ENCODE results near the gene HOXC5. TPM values are rescaled to one million over a fixed set of nuclear protein-coding genes. Genes with fewer than 3 reads are reported as not detected.

The HOXC5 gene
- polyA plus RNA-seq, 2 of the 4 experiments (the other 2 are of a cell fraction) = 0.41 to 0.98 TPM

DNA sequence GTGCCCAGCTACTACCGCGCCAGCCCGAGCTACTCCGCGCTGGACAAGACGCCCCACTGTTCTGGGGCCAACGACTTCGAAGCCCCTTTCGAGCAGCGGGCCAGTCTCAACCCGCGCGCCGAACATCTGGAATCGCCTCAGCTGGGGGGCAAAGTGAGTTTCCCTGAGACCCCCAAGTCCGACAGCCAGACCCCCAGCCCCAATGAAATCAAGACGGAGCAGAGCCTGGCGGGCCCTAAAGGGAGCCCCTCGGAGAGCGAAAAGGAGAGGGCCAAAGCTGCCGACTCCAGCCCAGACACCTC is 47.2 kb upstream of the HOXC5 start:
- peaks cover 29% of the 10 kb centered on the region for H3K4me1 ChIP-seq
- POLR2A ChIA-PET = interaction anchor here (0.6 kb wide), 1 partner anchor 269 kb away, joined by 3 read pairs; no protein-coding TSS in a partner anchor

DNA sequence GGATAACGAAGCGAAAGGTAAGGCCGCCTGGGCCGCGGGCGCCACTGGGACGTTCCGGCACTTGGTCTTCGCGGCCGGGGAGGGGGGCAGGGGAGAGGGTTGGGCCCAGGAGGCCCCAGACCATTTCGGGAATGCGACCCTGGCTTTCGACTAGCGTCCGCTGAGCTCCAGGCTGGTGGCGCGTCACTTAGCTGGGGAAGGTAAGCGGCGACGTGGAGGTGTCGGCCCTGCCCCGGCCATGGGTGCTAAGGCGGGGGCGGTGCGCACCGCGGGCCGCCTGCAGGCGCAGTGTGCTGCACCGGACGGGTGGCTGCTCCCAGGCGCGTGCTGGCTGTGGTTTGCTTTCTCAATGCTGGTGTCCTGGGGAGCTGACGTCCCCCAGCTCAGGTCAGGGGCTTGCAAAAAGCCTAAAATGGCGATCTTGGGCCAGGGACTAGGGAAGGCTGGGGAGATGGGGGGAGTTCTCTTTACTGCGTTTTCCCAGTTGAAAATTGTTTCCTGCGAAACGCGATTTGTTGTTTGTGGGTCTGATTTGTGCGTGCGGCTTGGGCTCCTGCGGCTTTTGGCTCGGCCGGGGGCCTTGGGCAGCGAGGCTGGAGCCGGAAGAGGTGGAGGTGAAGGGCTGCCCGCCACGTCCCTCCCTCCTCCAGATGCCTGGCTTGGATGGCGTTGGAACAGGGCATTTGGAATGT is 46.7 kb upstream of the HOXC5 start:
- TF ChIP-seq RFX5 (IDR thresholded peaks at IDR 0.05) = no peak
- TF ChIP-seq, protein P1, sequence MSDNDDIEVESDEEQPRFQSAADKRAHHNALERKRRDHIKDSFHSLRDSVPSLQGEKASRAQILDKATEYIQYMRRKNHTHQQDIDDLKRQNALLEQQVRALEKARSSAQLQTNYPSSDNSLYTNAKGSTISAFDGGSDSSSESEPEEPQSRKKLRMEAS (IDR thresholded peaks at IDR 0.05) = no peak
- no peak for TF ChIP-seq GATA3 (IDR thresholded peaks at IDR 0.05; ENCODE audit: borderline replicate concordance)
- TF ChIP-seq ZC3H11A (IDR thresholded peaks at IDR 0.05) = no peak
- no peak for TF ChIP-seq CBX8 (IDR thresholded peaks at IDR 0.05)
- no peak for TF ChIP-seq RAD21 (conservative IDR thresholded peaks at IDR 0.05 in 1 of 2, IDR thresholded peaks at IDR 0.05 in 1 of 2)
- no peak for TF ChIP-seq FOXS1 (CRISPR knock-in tag; IDR thresholded peaks at IDR 0.05)
- no peak for TF ChIP-seq ESRRA (IDR thresholded peaks at IDR 0.05; ENCODE audit: borderline replicate concordance, low read length)
- TF ChIP-seq EHMT2 (IDR thresholded peaks at IDR 0.05; ENCODE audit: low read depth) = no peak
- no peak for TF ChIP-seq PHF8 (IDR thresholded peaks at IDR 0.05; ENCODE audit: borderline replicate concordance, low read depth)
- TF ChIP-seq HOXB5 (CRISPR knock-in tag; IDR thresholded peaks at IDR 0.05) = no peak
- TF ChIP-seq FOSB (CRISPR knock-in tag; IDR thresholded peaks at IDR 0.05) = no peak
- no peak for TF ChIP-seq ZSCAN20 (CRISPR knock-in tag; IDR thresholded peaks at IDR 0.05)
- no peak for TF ChIP-seq MYC (IDR thresholded peaks at IDR 0.05; ENCODE audit: borderline replicate concordance, low read length)
- TF ChIP-seq CHD2 (IDR thresholded peaks at IDR 0.05; ENCODE audit: low read length, partially characterized antibody) = no peak
- DNase-seq (ENCODE audit: low read depth in 1 of 2, low spot score in 1 of 2) (no peak), ATAC-seq (no peak), FAIRE-seq (no peak)
- Histone ChIP-seq H3K4me1 (peaks cover 29% of the 10 kb centered on the region), H3K9me3 (no peaks in the 10 kb centered on the region), H3K27ac (no peak overlapping the region), H3K4me2 (peak overlapping the region; percentile 98; the same call in 1 of the 3 replicates), H3K4me3 (no peak overlapping the region)
- ChIA-PET CTCF (interaction anchor here (0.6 to 5.8 kb wide), 25 partner anchors 7 to 375 kb away, joined by 3 to 171 read pairs (median 10); partner anchors contain the start of genes HOXC5, HOXC8 and HOXC9), POLR2A (no interaction called here)
- WGBS (ENCODE audit: missing lambda C conversion rate) = 92% methylated on average over 48 of the region's 50 CpGs

More for the DNA sequence above, 47.2 kb upstream of the HOXC5 start:
- Histone ChIP-seq H3K4me2 (peak overlapping the region; percentile 98), H3K27ac (peak overlapping the region; percentile 88 to 89; a peak in 5 of 6 replicates), H3K4me3 (peak overlapping the region; percentile 60; the same call in 2 of the 3 replicates), H3K9me3 (no peaks in the 10 kb centered on the region)
- CTCF ChIA-PET = interaction anchor here (0.8 to 5.8 kb wide), 28 partner anchors 8 to 375 kb away, joined by 3 to 171 read pairs (median 8); partner anchors contain the start of genes HOTAIR, HOXC4, HOXC5 and HOXC8
- WGBS (ENCODE audit: missing lambda C conversion rate) = 84% methylated on average over 18 of the region's 21 CpGs
- FAIRE-seq = no peak
- ATAC-seq = no peak
- no peak for DNase-seq (ENCODE audit: low read depth in 1 of 2, low spot score in 1 of 2)
- TF ChIP-seq GATA3 (IDR thresholded peaks at IDR 0.05; ENCODE audit: borderline replicate concordance) = no peak
- TF ChIP-seq KDM5A (IDR thresholded peaks at IDR 0.05) = no peak
- TF ChIP-seq RCOR1 (IDR thresholded peaks at IDR 0.05; ENCODE audit: low read depth, low read length) = no peak
- TF ChIP-seq BHLHE40 (IDR thresholded peaks at IDR 0.05; ENCODE audit: low read depth, low read length) = no peak
- TF ChIP-seq RFX5 (IDR thresholded peaks at IDR 0.05) = no peak
- TF ChIP-seq HOXB5 (CRISPR knock-in tag; IDR thresholded peaks at IDR 0.05) = no peak
- TF ChIP-seq TP53 (CRISPR knock-in tag; IDR thresholded peaks at IDR 0.05) = no peak
- TF ChIP-seq CBX8 (IDR thresholded peaks at IDR 0.05) = no peak
- no peak for TF ChIP-seq FOXS1 (CRISPR knock-in tag; IDR thresholded peaks at IDR 0.05)
- TF ChIP-seq PHF8 (IDR thresholded peaks at IDR 0.05; ENCODE audit: borderline replicate concordance, low read depth) = no peak
- no peak for TF ChIP-seq ZFP36 (IDR thresholded peaks at IDR 0.05; ENCODE audit: borderline replicate concordance, partially characterized antibody)
- no peak for TF ChIP-seq FOSB (CRISPR knock-in tag; IDR thresholded peaks at IDR 0.05)
- TF ChIP-seq POLR2A (IDR thresholded peaks at IDR 0.05; ENCODE audit: low read length) = no peak

DNA sequence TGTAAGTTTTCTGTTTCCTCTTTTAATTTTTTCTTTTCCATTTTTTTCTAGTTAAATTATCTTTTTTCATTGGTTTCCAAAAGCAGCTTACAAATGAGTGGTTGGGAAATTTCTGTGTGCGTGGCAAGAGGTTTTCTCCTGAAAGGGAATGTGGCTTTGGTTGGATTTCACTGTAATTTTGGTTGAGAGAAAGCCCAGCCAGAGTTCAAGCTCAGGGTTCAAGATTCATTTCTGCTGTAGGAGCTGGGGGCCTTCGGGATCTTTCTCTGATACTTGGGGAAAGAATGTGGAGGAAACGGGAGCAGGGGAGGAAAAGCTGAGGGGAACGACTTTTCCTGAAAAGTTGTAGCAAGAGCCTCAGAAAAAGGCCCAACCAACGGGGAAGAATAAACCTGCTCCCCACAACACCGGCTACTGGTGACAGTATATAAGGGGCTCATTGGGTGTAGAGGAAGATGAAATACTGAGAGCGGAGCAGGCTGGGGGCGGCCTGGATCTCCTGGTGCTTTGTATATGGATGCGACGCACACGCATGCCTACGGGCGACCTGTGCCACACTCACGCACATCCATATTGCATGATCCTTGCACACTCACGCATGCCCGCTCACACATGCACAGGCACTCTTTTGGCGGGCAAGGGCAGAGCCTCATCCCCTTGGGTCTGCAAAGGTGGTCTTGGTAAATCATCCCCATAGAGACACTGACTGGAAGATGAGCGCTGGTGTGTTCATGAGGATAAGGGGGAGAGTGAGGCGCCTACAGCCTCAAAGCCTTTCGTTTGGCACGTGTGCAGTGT is 46.0 kb upstream of the HOXC5 start:
- ChIA-PET POLR2A (interaction anchor here (1.1 kb wide), 1 partner anchor 12 kb away, joined by 3 read pairs; no protein-coding TSS in a partner anchor), CTCF (interaction anchor here (0.6 to 5.8 kb wide), 21 partner anchors 15 to 310 kb away, joined by 3 to 171 read pairs (median 12); partner anchors contain the start of genes HOXC12, HOXC5, HOXC8 and HOXC9)
- H3K4me2 ChIP-seq = no peak overlapping the region
- no peaks in the 10 kb centered on the region for H3K9me3 ChIP-seq
- no peak overlapping the region for H3K27ac ChIP-seq
- FAIRE-seq (no peak), ATAC-seq (no peak), DNase-seq (ENCODE audit: low read depth in 1 of 2, low spot score in 1 of 2) (no peak)
- no peak overlapping the region for H3K4me3 ChIP-seq
- H3K4me1 ChIP-seq = peaks cover 29% of the 10 kb centered on the region
- 91% methylated on average over 21 of the region's 21 CpGs for WGBS (ENCODE audit: missing lambda C conversion rate)
- TF ChIP-seq TP53 (CRISPR knock-in tag; IDR thresholded peaks at IDR 0.05) (no peak), POLR2A (IDR thresholded peaks at IDR 0.05; ENCODE audit: low read length) (no peak), RAD21 (conservative IDR thresholded peaks at IDR 0.05 in 1 of 2, IDR thresholded peaks at IDR 0.05 in 1 of 2) (no peak), ZFP36 (IDR thresholded peaks at IDR 0.05; ENCODE audit: borderline replicate concordance, partially characterized antibody) (no peak), HOXA7 (CRISPR knock-in tag; IDR thresholded peaks at IDR 0.05) (no peak), MAZ (IDR thresholded peaks at IDR 0.05; ENCODE audit: borderline replicate concordance, low read depth, low read length) (no peak), EHMT2 (IDR thresholded peaks at IDR 0.05; ENCODE audit: low read depth) (no peak), FOSL2 (IDR thresholded peaks at IDR 0.05) (no peak), FOSL2 (CRISPR knock-in tag; IDR thresholded peaks at IDR 0.05) (no peak), FOSB (CRISPR knock-in tag; IDR thresholded peaks at IDR 0.05) (no peak), CHD2 (IDR thresholded peaks at IDR 0.05; ENCODE audit: low read length, partially characterized antibody) (no peak), GATA3 (IDR thresholded peaks at IDR 0.05; ENCODE audit: borderline replicate concordance) (no peak), CBX8 (IDR thresholded peaks at IDR 0.05) (no peak), ZSCAN20 (CRISPR knock-in tag; IDR thresholded peaks at IDR 0.05) (no peak), NFE2L2 (conservative IDR thresholded peaks at IDR 0.05; ENCODE audit: low read length) (no peak), ESRRA (IDR thresholded peaks at IDR 0.05; ENCODE audit: borderline replicate concordance, low read length) (no peak)
- TF ChIP-seq, protein P2, sequence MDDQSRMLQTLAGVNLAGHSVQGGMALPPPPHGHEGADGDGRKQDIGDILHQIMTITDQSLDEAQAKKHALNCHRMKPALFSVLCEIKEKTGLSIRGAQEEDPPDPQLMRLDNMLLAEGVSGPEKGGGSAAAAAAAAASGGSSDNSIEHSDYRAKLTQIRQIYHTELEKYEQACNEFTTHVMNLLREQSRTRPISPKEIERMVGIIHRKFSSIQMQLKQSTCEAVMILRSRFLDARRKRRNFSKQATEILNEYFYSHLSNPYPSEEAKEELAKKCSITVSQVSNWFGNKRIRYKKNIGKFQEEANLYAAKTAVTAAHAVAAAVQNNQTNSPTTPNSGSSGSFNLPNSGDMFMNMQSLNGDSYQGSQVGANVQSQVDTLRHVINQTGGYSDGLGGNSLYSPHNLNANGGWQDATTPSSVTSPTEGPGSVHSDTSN (IDR thresholded peaks at IDR 0.05) = no peak
- TF ChIP-seq, protein P3, sequence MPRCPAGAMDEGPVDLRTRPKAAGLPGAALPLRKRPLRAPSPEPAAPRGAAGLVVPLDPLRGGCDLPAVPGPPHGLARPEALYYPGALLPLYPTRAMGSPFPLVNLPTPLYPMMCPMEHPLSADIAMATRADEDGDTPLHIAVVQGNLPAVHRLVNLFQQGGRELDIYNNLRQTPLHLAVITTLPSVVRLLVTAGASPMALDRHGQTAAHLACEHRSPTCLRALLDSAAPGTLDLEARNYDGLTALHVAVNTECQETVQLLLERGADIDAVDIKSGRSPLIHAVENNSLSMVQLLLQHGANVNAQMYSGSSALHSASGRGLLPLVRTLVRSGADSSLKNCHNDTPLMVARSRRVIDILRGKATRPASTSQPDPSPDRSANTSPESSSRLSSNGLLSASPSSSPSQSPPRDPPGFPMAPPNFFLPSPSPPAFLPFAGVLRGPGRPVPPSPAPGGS (IDR thresholded peaks at IDR 0.05) = no peak
- TF ChIP-seq, protein P1 (IDR thresholded peaks at IDR 0.05) = no peak
